Liver (tissue), 9 donors: ENCODE data around the gene PLK2. TPM values are rescaled to one million over a fixed set of nuclear protein-coding genes. Genes with fewer than 3 reads are reported as not detected.

Experiments used
- DNase-seq: peaks from one replicate; pipeline ENCODE4 v3.0.0-alpha.2; 2017; ENCODE audit warnings: low spot score
- H3K27ac ChIP-seq, 2 donors: one replicate each; pipeline ENCODE4 v1.7.0; 2013; ENCODE audit warnings: inconsistent platforms in 2 of 2, low read length in 2 of 2, control low read depth in 1 of 2, low read depth in 1 of 2, mild to moderate bottlenecking in 1 of 2
- H3K27me3 ChIP-seq, 4 donors: one replicate each; pipeline versions ENCODE4 v1.6.1 to v1.7.0; 2013; ENCODE audit warnings: low read length in 3 of 4, inconsistent platforms in 1 of 4, mild to moderate bottlenecking in 1 of 4, moderate library complexity in 1 of 4; ENCODE audit not compliant: control insufficient read depth in 4 of 4, insufficient read depth in 4 of 4
- H3K36me3 ChIP-seq, 4 donors: one replicate each; pipeline versions ENCODE4 v1.6.1 to v1.7.0; 2013; ENCODE audit warnings: low read length in 3 of 4, mild to moderate bottlenecking in 3 of 4, low read depth in 1 of 4, moderate library complexity in 1 of 4; ENCODE audit not compliant: control insufficient read depth in 4 of 4, insufficient read depth in 3 of 4
- H3K4me1 ChIP-seq, 4 donors: one replicate each; pipeline versions ENCODE4 v1.6.1 to v1.7.0; 2013; ENCODE audit warnings: low read length in 3 of 4, mild to moderate bottlenecking in 3 of 4, moderate library complexity in 1 of 4; ENCODE audit not compliant: control insufficient read depth in 4 of 4, insufficient read depth in 4 of 4
- H3K4me3 ChIP-seq, 3 donors: one replicate each; pipeline versions ENCODE4 v1.6.1 to v1.7.0; 2013; ENCODE audit warnings: low read length in 3 of 3, control low read depth in 1 of 3, low read depth in 1 of 3, mild to moderate bottlenecking in 1 of 3
- H3K9ac ChIP-seq, 2 donors: one replicate each; pipeline ENCODE4 v1.7.0; 2013; ENCODE audit warnings: low read length in 2 of 2, mild to moderate bottlenecking in 2 of 2, moderate library complexity in 2 of 2, control low read depth in 1 of 2, low read depth in 1 of 2
- H3K9me3 ChIP-seq, 4 donors: one replicate each; pipeline versions ENCODE4 v1.6.1 to v1.7.0; 2013; ENCODE audit warnings: low read length in 3 of 4; ENCODE audit not compliant: control insufficient read depth in 4 of 4
- ATF3 ChIP-seq: IDR thresholded peaks from 2 replicates; pipeline ENCODE4 v1.6.1; 2016; ENCODE audit warnings: antibody characterized with exemption
- CTCF ChIP-seq: fragments of 150-350 bp; IDR thresholded peaks from 2 replicates; pipeline ENCODE4 v1.5.1; 2017; ENCODE audit warnings: improper control_type of control experiment, low read depth, low read length; ENCODE audit not compliant: missing input control
- EGR1 ChIP-seq, 2 donors: IDR thresholded peaks; 2 replicates each; pipeline ENCODE4 v1.6.1; 2016 to 2018; ENCODE audit warnings: antibody characterized with exemption in 2 of 2, low read depth in 2 of 2
- FOXA1 ChIP-seq: IDR thresholded peaks from 2 replicates; pipeline ENCODE4 v1.6.1; 2016; ENCODE audit warnings: antibody characterized with exemption
- FOXA2 ChIP-seq: IDR thresholded peaks from 2 replicates; pipeline ENCODE4 v1.6.1; 2016; ENCODE audit warnings: antibody characterized with exemption
- GABPA ChIP-seq, 2 donors: IDR thresholded peaks in 1 of 2; conservative IDR thresholded peaks in 1 of 2; 2 replicates each; pipeline ENCODE4 v1.6.1; 2016; ENCODE audit warnings: antibody characterized with exemption in 2 of 2, mild to moderate bottlenecking in 1 of 2, moderate library complexity in 1 of 2
- HNF4A ChIP-seq, 2 donors: conservative IDR thresholded peaks; 2 replicates each; pipeline ENCODE4 v1.6.1; 2016; ENCODE audit warnings: antibody characterized with exemption in 2 of 2, mild to moderate bottlenecking in 2 of 2
- HNF4G ChIP-seq: IDR thresholded peaks from 2 replicates; pipeline ENCODE4 v1.6.1; 2016; ENCODE audit warnings: antibody characterized with exemption
- JUND ChIP-seq, 2 donors: IDR thresholded peaks; 2 replicates each; pipeline ENCODE4 v1.6.1; 2016; ENCODE audit warnings: antibody characterized with exemption in 2 of 2
- MAX ChIP-seq: IDR thresholded peaks from 2 replicates; pipeline ENCODE4 v1.6.1; 2016; ENCODE audit warnings: antibody characterized with exemption
- NR2F2 ChIP-seq: IDR thresholded peaks from 2 replicates; pipeline ENCODE4 v1.6.1; 2016; ENCODE audit warnings: antibody characterized with exemption
- RAD21 ChIP-seq, 2 donors: IDR thresholded peaks; 2 replicates each; pipeline ENCODE4 v1.6.1; 2016; ENCODE audit warnings: antibody characterized with exemption in 2 of 2, mild to moderate bottlenecking in 2 of 2
- REST ChIP-seq: IDR thresholded peaks from 2 replicates; pipeline ENCODE4 v1.6.1; 2016; ENCODE audit warnings: antibody characterized with exemption, mild to moderate bottlenecking
- RXRA ChIP-seq, 2 donors: IDR thresholded peaks; 2 replicates each; pipeline ENCODE4 v1.6.1; 2017 to 2018; ENCODE audit warnings: antibody characterized with exemption in 2 of 2, mild to moderate bottlenecking in 1 of 2
- SP1 ChIP-seq: IDR thresholded peaks from 2 replicates; pipeline ENCODE4 v1.6.1; 2018; ENCODE audit warnings: antibody characterized with exemption, mild to moderate bottlenecking
- YY1 ChIP-seq: IDR thresholded peaks from 2 replicates; pipeline ENCODE4 v1.6.1; 2016; ENCODE audit warnings: antibody characterized with exemption, mild to moderate bottlenecking
- ZBTB33 ChIP-seq: IDR thresholded peaks from 2 replicates; pipeline ENCODE4 v1.6.1; 2016; ENCODE audit warnings: antibody characterized with exemption
- WGBS: extraction: QIAGEN DNeasy Blood & Tissue Kit; methylation state at CpG from one replicate; pipeline ENCODE4 v1.1.7; 2013; 5-methylcytosine and 5-hydroxymethylcytosine counted together
- polyA plus RNA-seq, 2 donors: library from polyadenylated mRNA; stranded (reverse) in 1 of 2; unstranded in 1 of 2; fragments of 200-250 nt in 1 of 2; fragments of >200 nt in 1 of 2; fragmentation: Nextera tagmentation in 1 of 2; extraction: Ambion mirVana in 1 of 2; gene quantifications; one replicate each; pipeline versions ENCODE4 v1.2.1 to v1.2.3, GENCODE V29; 2013 to 2015
- total RNA-seq, 2 donors: library from RNA; depleted of rRNA; stranded (reverse); fragments of >200 nt; gene quantifications; one replicate each; pipeline ENCODE4 v1.2.3, GENCODE V29; 2014
- donor health status: healthy.
- donor health status: healthy.
- donor health status: healthy.
- donor health status: healthy.
- donor health status: healthy.

PLK2 gene
- total and polyA plus RNA-seq, 4 donors = 5.9 to 39.5 (median 22.3) TPM

- H3K9ac ChIP-seq = no peak overlapping the region
- no peaks in the 10 kb centered on the region for H3K27me3 ChIP-seq
- no peak overlapping the region for H3K4me3 ChIP-seq
- 75% methylated on average over 2 of the region's 2 CpGs for WGBS
- H3K27ac ChIP-seq = no peak overlapping the region
- H3K9me3 ChIP-seq = no peaks in the 10 kb centered on the region
- TF ChIP-seq SP1 = no peak
- TF ChIP-seq HNF4A (conservative IDR thresholded peaks at IDR 0.05) = no peak
- TF ChIP-seq YY1 = no peak
- TF ChIP-seq ATF3 = no peak
- TF ChIP-seq EGR1 (IDR thresholded peaks at IDR 0.05; ENCODE audit: low read depth in 2 of 2) = no peak
- no peak for TF ChIP-seq JUND (IDR thresholded peaks at IDR 0.05)
- TF ChIP-seq RAD21 (IDR thresholded peaks at IDR 0.05) = no peak
- TF ChIP-seq FOXA2 = no peak
- TF ChIP-seq NR2F2 = no peak
- TF ChIP-seq FOXA1 = no peak
- TF ChIP-seq GABPA (IDR thresholded peaks at IDR 0.05 in 1 of 2, conservative IDR thresholded peaks at IDR 0.05 in 1 of 2) = no peak
- no peak for TF ChIP-seq MAX
- H3K4me1 ChIP-seq = no peaks in the 10 kb centered on the region
- no peaks in the 10 kb centered on the region for H3K36me3 ChIP-seq
- no peak for DNase-seq
Measured at GRCh38 chr5:58469896-58470295, 10.0 kb upstream of the PLK2 start.

- Histone ChIP-seq H3K4me1 (peaks cover 0 to 5% (median 2%) of the 10 kb centered on the region in 4 donors), H3K9ac (no peak overlapping the region), H3K36me3 (no peaks in the 10 kb centered on the region), H3K27me3 (no peaks in the 10 kb centered on the region), H3K4me3 (no peak overlapping the region), H3K9me3 (no peaks in the 10 kb centered on the region), H3K27ac (no peak overlapping the region)
- DNase-seq = no peak
- TF ChIP-seq HNF4A (conservative IDR thresholded peaks at IDR 0.05) (no peak), CTCF (no peak), RAD21 (IDR thresholded peaks at IDR 0.05) (no peak), ZBTB33 (no peak), YY1 (no peak), FOXA2 (no peak), FOXA1 (no peak), RXRA (IDR thresholded peaks at IDR 0.05) (no peak), REST (no peak), GABPA (IDR thresholded peaks at IDR 0.05 in 1 of 2, conservative IDR thresholded peaks at IDR 0.05 in 1 of 2) (no peak), JUND (IDR thresholded peaks at IDR 0.05) (no peak), HNF4G (no peak), MAX (no peak), ATF3 (no peak), NR2F2 (no peak)
- 60% methylated on average over 4 of the region's 4 CpGs for WGBS
Measured at GRCh38 chr5:58466939-58467338, 7.1 kb upstream of the PLK2 start.
